Muscle of leg (tissue), 11 donors: ENCODE measurements around the gene DHFR2. TPM values are rescaled to one million over a fixed set of nuclear protein-coding genes. Genes with fewer than 3 reads are reported as not detected.

Source experiments
- DNase-seq: peaks from one replicate; pipeline ENCODE4 v3.0.0; 2013
- H3K27ac ChIP-seq: one replicate; pipeline ENCODE4 v1.5.1; 2013; ENCODE audit warnings: mild to moderate bottlenecking, low read length, control low read depth
- H3K27me3 ChIP-seq: one replicate; pipeline ENCODE4 v1.6.1; 2013; ENCODE audit warnings: low read length; ENCODE audit not compliant: control insufficient read depth, insufficient read depth
- H3K36me3 ChIP-seq: one replicate; pipeline ENCODE4 v1.6.1; 2013; ENCODE audit warnings: low read length; ENCODE audit not compliant: control insufficient read depth, insufficient read depth
- H3K4me1 ChIP-seq: one replicate; pipeline ENCODE4 v1.6.1; 2013; ENCODE audit warnings: low read length; ENCODE audit not compliant: control insufficient read depth, insufficient read depth
- H3K4me3 ChIP-seq: one replicate; pipeline ENCODE4 v1.5.1; 2013; ENCODE audit warnings: low read length, control low read depth
- H3K9me3 ChIP-seq: replicated peaks from 2 replicates; pipeline ENCODE4 v1.6.1; 2013; ENCODE audit warnings: low read depth, low read length; ENCODE audit not compliant: control insufficient read depth
- WGBS: methylation state at CpG from one replicate; pipeline ENCODE4 v1.1.5; 2013; ENCODE audit warnings: missing lambda C conversion rate; ENCODE audit not compliant: insufficient coverage; 5-methylcytosine and 5-hydroxymethylcytosine counted together
- polyA plus RNA-seq, 8 donors: library from polyadenylated mRNA; unstranded; fragments of 120-200 nt; gene quantifications; one replicate each; pipeline versions ENCODE4 v1.2.1 to v1.2.3, GENCODE V29; 2013; ENCODE audit warnings: inconsistent platforms in 1 of 8, low replicate concordance in 1 of 8; ENCODE audit not compliant: insufficient read length in 8 of 8, insufficient read depth in 1 of 8
- total RNA-seq: library from RNA; stranded (reverse); fragments of 120-200 nt; gene quantifications from one replicate; pipeline ENCODE4 v1.2.4, GENCODE V29; 2013

DHFR2 gene
- total and polyA plus RNA-seq, 9 donors, result 3.1 to 5.4 (median 3.9) TPM

DNA sequence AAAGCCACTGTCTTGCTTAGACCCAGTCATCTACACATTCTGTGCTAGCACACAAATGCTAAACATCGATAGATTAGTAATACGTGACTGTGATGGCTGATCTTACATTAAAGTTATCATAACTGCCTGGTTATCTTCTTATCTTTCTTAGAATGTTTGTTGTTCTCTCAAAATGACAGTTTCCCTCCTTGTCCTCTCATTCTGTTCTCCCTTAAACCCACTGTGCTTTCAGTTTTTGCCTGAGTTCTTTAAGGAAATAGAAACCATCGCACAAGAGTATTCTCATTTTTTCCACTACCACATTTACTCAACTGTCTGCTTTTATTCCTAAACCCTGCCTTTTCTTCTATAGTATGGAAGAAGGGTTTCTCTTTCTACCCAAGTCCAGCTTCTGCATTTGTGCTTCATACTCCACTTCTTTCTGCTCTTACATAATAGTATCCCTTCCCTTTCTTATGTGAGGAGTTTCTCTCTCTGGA lies 51.4 kb downstream of the DHFR2 start:
- DNase-seq, result peak; percentile 22
- WGBS, result no CpG with 5 or more reads among the region's 3 CpGs

DNA sequence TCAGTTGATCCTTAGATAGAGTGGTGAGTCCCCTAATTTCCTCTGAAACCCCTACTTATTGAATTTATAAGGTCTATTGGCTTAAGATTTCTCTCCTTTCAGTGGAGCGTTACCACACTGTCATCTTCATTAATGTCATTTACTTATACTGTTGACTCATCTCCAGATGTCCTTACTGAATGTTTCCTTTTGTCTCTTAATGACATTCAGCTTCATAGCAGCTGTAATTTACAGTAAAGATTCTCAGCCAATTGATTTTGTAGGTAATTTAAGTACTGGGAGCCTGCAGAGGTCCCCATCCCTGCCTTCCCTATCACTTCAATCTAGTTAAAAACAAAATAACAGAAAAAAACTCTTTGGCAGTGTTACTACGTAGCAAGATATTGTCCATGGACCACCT lies 53.1 kb downstream of the DHFR2 start:
- no peak for DNase-seq
- Histone ChIP-seq H3K36me3 (no peaks in the 10 kb centered on the region), H3K4me3 (no peak overlapping the region), H3K27ac (no peak overlapping the region), H3K27me3 (no peaks in the 10 kb centered on the region), H3K4me1 (no peaks in the 10 kb centered on the region), H3K9me3 (no peaks in the 10 kb centered on the region)
- no CpG with 5 or more reads among the region's 2 CpGs for WGBS

More for the DNA sequence above, 51.4 kb downstream of the DHFR2 start:
- no peaks in the 10 kb centered on the region for H3K9me3 ChIP-seq
- no peaks in the 10 kb centered on the region for H3K36me3 ChIP-seq
- H3K27ac ChIP-seq, result no peak overlapping the region
- no peak overlapping the region for H3K4me3 ChIP-seq
- no peaks in the 10 kb centered on the region for H3K4me1 ChIP-seq
- H3K27me3 ChIP-seq, result no peaks in the 10 kb centered on the region

DNA sequence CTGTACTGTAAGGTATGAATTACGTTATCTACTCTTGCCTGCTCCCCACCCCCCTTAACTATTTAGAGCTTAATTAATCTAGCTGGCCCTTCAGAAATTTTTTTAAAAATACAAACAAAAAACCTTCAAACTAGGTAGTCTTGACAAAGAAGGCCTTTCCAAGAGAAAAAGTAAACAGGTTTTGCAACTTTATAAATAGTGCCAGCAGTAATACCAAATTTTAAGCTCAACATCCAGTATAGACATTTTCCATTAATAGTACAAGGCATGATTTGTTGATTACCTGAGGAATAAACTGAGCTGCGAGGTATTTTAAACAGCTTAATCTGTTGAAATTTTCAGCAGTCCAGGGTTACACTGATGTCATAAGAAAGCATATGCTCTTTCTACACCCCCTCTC lies 54.5 kb downstream of the DHFR2 start:
- Histone ChIP-seq H3K4me1 (no peaks in the 10 kb centered on the region), H3K27ac (no peak overlapping the region), H3K36me3 (no peaks in the 10 kb centered on the region), H3K9me3 (no peaks in the 10 kb centered on the region), H3K4me3 (no peak overlapping the region), H3K27me3 (no peaks in the 10 kb centered on the region)
- no CpG with 5 or more reads among the region's 2 CpGs for WGBS
- no peak for DNase-seq

Other genes starting within 250 kb of the DHFR2 start
- gene PROS1, start 89.0 kb downstream of the DHFR2 start, total RNA-seq, result 22.5 TPM
- 10 to 100 TPM; 21.0 to 33.8 (median 23.9) TPM for gene PROS1, start 89.0 kb downstream of the DHFR2 start, polyA plus RNA-seq
- gene ARL13B, start 82.8 kb downstream of the DHFR2 start, total RNA-seq, result 7.3 TPM
- gene ARL13B, start 82.8 kb downstream of the DHFR2 start, polyA plus RNA-seq, result 10 to 100 TPM in 1 of 8 donors, 1 to 10 TPM in 7; 5.4 to 10.5 (median 7.2) TPM
- gene STX19, start 34.3 kb downstream of the DHFR2 start, total RNA-seq, result 0.04 TPM
- 1 to 10 TPM in 1 of 8 donors, under 1 TPM in 5, not detected in 2; 0.15 to 1.1 (median 0.20) TPM for gene STX19, start 34.3 kb downstream of the DHFR2 start, polyA plus RNA-seq
- gene NSUN3, start 145 bp upstream of the DHFR2 start, total RNA-seq, result 10.1 TPM
- gene NSUN3, start 145 bp upstream of the DHFR2 start, polyA plus RNA-seq, result 1 to 10 TPM; 5.8 to 9.1 (median 6.6) TPM